ENCODE measurements around the gene TTLL8. TPM values are rescaled to one million over a fixed set of nuclear protein-coding genes. Genes with fewer than 3 reads are reported as not detected.

The TTLL8 gene
- total RNA-seq, 3 donors from 2014 or later (not counting 1 experiment from before 2014, with no cell fraction given), result not detected

DNA sequence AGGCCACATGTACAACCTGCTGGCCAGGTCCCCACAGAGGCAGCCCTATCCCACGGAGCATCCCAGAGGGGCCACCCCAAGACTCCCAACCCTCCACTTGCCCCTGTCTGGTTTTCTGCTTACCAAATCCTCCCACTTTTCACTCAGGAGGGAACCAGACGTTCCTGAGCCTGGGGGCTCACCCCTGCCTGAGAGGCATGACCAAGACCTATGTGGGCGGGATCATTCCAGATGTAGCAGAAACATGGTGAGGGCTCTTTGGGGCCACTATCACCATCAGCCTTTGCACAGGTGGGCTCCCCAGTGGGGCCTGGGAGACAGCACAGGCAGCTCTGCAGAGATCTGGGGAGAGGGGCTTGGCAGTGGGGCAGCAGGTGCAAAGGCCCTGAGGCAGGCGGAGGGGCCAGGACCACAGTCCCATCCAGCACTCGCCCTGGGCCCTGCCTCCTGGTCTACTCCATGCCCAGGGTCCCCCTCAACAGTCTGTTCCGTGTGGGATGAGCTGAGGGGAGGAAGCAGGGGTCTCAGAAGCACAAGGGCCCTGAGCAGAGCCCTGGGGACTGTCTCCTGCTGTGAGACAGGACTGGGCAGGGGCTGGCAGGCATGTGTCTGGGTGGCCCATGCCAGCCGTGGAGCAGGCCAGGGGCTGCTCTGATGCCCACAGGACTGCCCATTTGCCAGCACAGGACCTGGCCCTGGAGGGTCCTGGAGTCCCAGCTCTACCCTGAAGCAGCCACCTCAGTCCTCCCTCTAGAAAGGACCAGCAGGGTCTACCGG is 88.2 kb downstream of the TTLL8 start:
- no peaks in the 10 kb centered on the region for H3K36me3 Mint-ChIP-seq
- H3K27ac Mint-ChIP-seq, result peak overlapping the region; percentile 76 to 95
- H3K27me3 Mint-ChIP-seq (ENCODE audit: low read depth in 2 of 2), result no peaks in the 10 kb centered on the region
- Histone ChIP-seq H3K9me3 (ENCODE audit: control insufficient read depth, insufficient read depth, low read length) (no peaks in the 10 kb centered on the region), H3K4me3 (ENCODE audit: low read length) (no peak overlapping the region), H3K36me3 (ENCODE audit: control insufficient read depth, insufficient read depth, low read length) (no peaks in the 10 kb centered on the region), H3K27me3 (ENCODE audit: control insufficient read depth, insufficient read depth, low read length) (no peaks in the 10 kb centered on the region), H3K4me1 (ENCODE audit: control insufficient read depth, insufficient read depth, low read length) (peaks cover 48% of the 10 kb centered on the region), H3K27ac (ENCODE audit: low read length) (peak overlapping the region; percentile 34)
- TF ChIP-seq CTCF (IDR thresholded peaks at IDR 0.05), result no peak
- peak; percentile 19 to 32 for DNase-seq
- no peak for ATAC-seq
- no peak overlapping the region for H3K4me3 Mint-ChIP-seq
- H3K4me1 Mint-ChIP-seq, result peaks cover 9 to 23% of the 10 kb centered on the region in 2 donors
- 82% methylated on average over 8 of the region's 8 CpGs for WGBS (ENCODE audit: insufficient coverage)
- H3K9me3 Mint-ChIP-seq, result no peaks in the 10 kb centered on the region
- intact Hi-C loops (cut with micrococcal nuclease), result loop anchor here (5.0 kb wide), 1 partner anchor 38 kb away; no protein-coding TSS in a partner anchor

GRCh38 chr22:49968831-49969661 is 89.1 kb downstream of the TTLL8 start:
- H3K27ac Mint-ChIP-seq, result peak overlapping the region in 1 of 2 donors; percentile 95
- Histone ChIP-seq H3K4me3 (ENCODE audit: low read length) (no peak overlapping the region), H3K27ac (ENCODE audit: low read length) (no peak overlapping the region), H3K36me3 (ENCODE audit: control insufficient read depth, insufficient read depth, low read length) (peaks cover 4% of the 10 kb centered on the region), H3K4me1 (ENCODE audit: control insufficient read depth, insufficient read depth, low read length) (peaks cover 50% of the 10 kb centered on the region), H3K27me3 (ENCODE audit: control insufficient read depth, insufficient read depth, low read length) (no peaks in the 10 kb centered on the region), H3K9me3 (ENCODE audit: control insufficient read depth, insufficient read depth, low read length) (no peaks in the 10 kb centered on the region)
- H3K4me3 Mint-ChIP-seq, result no peak overlapping the region
- TF ChIP-seq CTCF (IDR thresholded peaks at IDR 0.05), result no peak
- 96% methylated on average over 16 of the region's 16 CpGs for WGBS (ENCODE audit: insufficient coverage)
- H3K4me1 Mint-ChIP-seq, result peaks cover 9 to 25% of the 10 kb centered on the region in 2 donors
- no peaks in the 10 kb centered on the region for H3K9me3 Mint-ChIP-seq
- intact Hi-C loops (cut with micrococcal nuclease), result no loop called here
- no peaks in the 10 kb centered on the region for H3K36me3 Mint-ChIP-seq
- DNase-seq (peak; percentile 24 to 42), ATAC-seq (no peak)
- no peaks in the 10 kb centered on the region for H3K27me3 Mint-ChIP-seq (ENCODE audit: low read depth in 2 of 2)

Other genes starting within 250 kb of the TTLL8 start
- 100 to 1,000 TPM; 126 to 154 (median 132) TPM for gene BRD1, start 230.4 kb downstream of the TTLL8 start, total RNA-seq
- 10 to 100 TPM; 21.1 to 24.5 (median 22.7) TPM for gene ZBED4, start 204.5 kb downstream of the TTLL8 start, total RNA-seq
- gene ALG12, start 139.9 kb downstream of the TTLL8 start, total RNA-seq, result 10 to 100 TPM; 17.2 to 22.7 (median 19.2) TPM
- gene CRELD2, start 139.7 kb downstream of the TTLL8 start, total RNA-seq, result 10 to 100 TPM; 45.1 to 69.8 (median 48.5) TPM
- 100 to 1,000 TPM; 107 to 130 (median 129) TPM for gene PIM3, start 97.5 kb downstream of the TTLL8 start, total RNA-seq
- not detected for gene IL17REL, start 45.5 kb downstream of the TTLL8 start, total RNA-seq
- 10 to 100 TPM; 67.7 to 96.1 (median 73.7) TPM for gene MLC1, start 27.1 kb upstream of the TTLL8 start, total RNA-seq
- gene MOV10L1, start 31.7 kb upstream of the TTLL8 start, total RNA-seq, result 1 to 10 TPM in 2 of 3 donors, not detected in 1; 1.0 to 1.7 TPM
- 1 to 10 TPM in 1 of 3 donors, under 1 TPM in 2; 0.16 to 3.4 (median 0.27) TPM for gene PANX2, start 112.4 kb upstream of the TTLL8 start, total RNA-seq
- 100 to 1,000 TPM; 129 to 138 (median 132) TPM for gene TRABD, start 127.6 kb upstream of the TTLL8 start, total RNA-seq
- gene SELENOO, start 142.7 kb upstream of the TTLL8 start, total RNA-seq, result 10 to 100 TPM; 37.3 to 45.2 (median 37.6) TPM
- gene TUBGCP6, start 186.7 kb upstream of the TTLL8 start, total RNA-seq, result 100 to 1,000 TPM; 105 to 126 (median 118) TPM
- 100 to 1,000 TPM; 112 to 131 (median 123) TPM for gene HDAC10, start 193.0 kb upstream of the TTLL8 start, total RNA-seq
- 1 to 10 TPM; 2.2 to 2.5 (median 2.4) TPM for gene MAPK12, start 203.4 kb upstream of the TTLL8 start, total RNA-seq
- 1 to 10 TPM; 2.2 to 3.1 (median 2.2) TPM for gene MAPK11, start 212.1 kb upstream of the TTLL8 start, total RNA-seq
- 10 to 100 TPM in 2 of 3 donors, 1 to 10 TPM in 1; 6.0 to 34.7 (median 18.9) TPM for gene PLXNB2, start 249.3 kb upstream of the TTLL8 start, total RNA-seq